Measurements from ENCODE around the gene LRRC58.
"Not testable (repeated sequence)": the region's sequence is repeated elsewhere in the genome, so short reads cannot be mapped to it uniquely, and the experiment has no call there.

The LRRC58 gene

GRCh38 chr3:120304616-120305015, 44.5 kb downstream of the LRRC58 start:
- H3K4me1 ChIP-seq (ENCODE audit: control insufficient read depth, insufficient read depth, low read length), result no peaks in the 10 kb centered on the region
- WGBS (ENCODE audit: insufficient coverage, insufficient read length), result no CpG with 5 or more reads among the region's 4 CpGs

GRCh38 chr3:120302361-120302760, 46.8 kb downstream of the LRRC58 start:
- Histone ChIP-seq H3K36me3 (ENCODE audit: control insufficient read depth, insufficient read depth, low read length) (no peaks in the 10 kb centered on the region), H3K9me3 (ENCODE audit: control insufficient read depth, insufficient read depth, low read length) (no peaks in the 10 kb centered on the region), H3K4me3 (ENCODE audit: low read length) (no peak overlapping the region), H3K27me3 (ENCODE audit: control insufficient read depth, insufficient read depth, low read length) (no peaks in the 10 kb centered on the region), H3K4me1 (ENCODE audit: control insufficient read depth, insufficient read depth, low read length) (no peaks in the 10 kb centered on the region), H3K27ac (ENCODE audit: low read length) (no peak overlapping the region)
- no CpG with 5 or more reads among the region's 5 CpGs for WGBS (ENCODE audit: insufficient coverage, insufficient read length)
- no peak for DNase-seq (ENCODE audit: low read depth, low spot score)

More at GRCh38 chr3:120304616-120305015, 44.5 kb downstream of the LRRC58 start:
- Histone ChIP-seq H3K36me3 (ENCODE audit: control insufficient read depth, insufficient read depth, low read length) (no peaks in the 10 kb centered on the region), H3K9me3 (ENCODE audit: control insufficient read depth, insufficient read depth, low read length) (no peaks in the 10 kb centered on the region), H3K27me3 (ENCODE audit: control insufficient read depth, insufficient read depth, low read length) (no peaks in the 10 kb centered on the region), H3K27ac (ENCODE audit: low read length) (no peak overlapping the region), H3K4me3 (ENCODE audit: low read length) (no peak overlapping the region)
- no peak for DNase-seq (ENCODE audit: low read depth, low spot score)

GRCh38 chr3:120300971-120301370, 48.2 kb downstream of the LRRC58 start:
- Histone ChIP-seq H3K36me3 (ENCODE audit: control insufficient read depth, insufficient read depth, low read length) (no peaks in the 10 kb centered on the region), H3K27me3 (ENCODE audit: control insufficient read depth, insufficient read depth, low read length) (no peaks in the 10 kb centered on the region), H3K4me3 (ENCODE audit: low read length) (no peak overlapping the region), H3K27ac (ENCODE audit: low read length) (no peak overlapping the region), H3K4me1 (ENCODE audit: control insufficient read depth, insufficient read depth, low read length) (no peaks in the 10 kb centered on the region), H3K9me3 (ENCODE audit: control insufficient read depth, insufficient read depth, low read length) (no peaks in the 10 kb centered on the region)
- WGBS (ENCODE audit: insufficient coverage, insufficient read length), result no CpG with 5 or more reads among the region's 3 CpGs
- DNase-seq (ENCODE audit: low read depth, low spot score), result no peak

GRCh38 chr3:120299403-120299802, 49.8 kb downstream of the LRRC58 start:
- no peak for DNase-seq (ENCODE audit: low read depth, low spot score)
- no peaks in the 10 kb centered on the region for H3K36me3 ChIP-seq (ENCODE audit: control insufficient read depth, insufficient read depth, low read length)
- no peak overlapping the region for H3K27ac ChIP-seq (ENCODE audit: low read length)
- H3K27me3 ChIP-seq (ENCODE audit: control insufficient read depth, insufficient read depth, low read length), result no peaks in the 10 kb centered on the region
- H3K4me3 ChIP-seq (ENCODE audit: low read length), result no peak overlapping the region
- no peaks in the 10 kb centered on the region for H3K9me3 ChIP-seq (ENCODE audit: control insufficient read depth, insufficient read depth, low read length)
- no peaks in the 10 kb centered on the region for H3K4me1 ChIP-seq (ENCODE audit: control insufficient read depth, insufficient read depth, low read length)

- H3K9me3 ChIP-seq (ENCODE audit: control insufficient read depth, insufficient read depth, low read length), result no peaks in the 10 kb centered on the region
- DNase-seq (ENCODE audit: low read depth, low spot score), result no peak
- no peaks in the 10 kb centered on the region for H3K4me1 ChIP-seq (ENCODE audit: control insufficient read depth, insufficient read depth, low read length)
- H3K36me3 ChIP-seq (ENCODE audit: control insufficient read depth, insufficient read depth, low read length), result no peaks in the 10 kb centered on the region
- H3K27ac ChIP-seq (ENCODE audit: low read length), result no peak overlapping the region
- H3K27me3 ChIP-seq (ENCODE audit: control insufficient read depth, insufficient read depth, low read length), result no peaks in the 10 kb centered on the region
- H3K4me3 ChIP-seq (ENCODE audit: low read length), result no peak overlapping the region
Observed at GRCh38 chr3:120298996-120299395, 50.2 kb downstream of the LRRC58 start.

- not testable (repeated sequence) for H3K9me3 ChIP-seq (ENCODE audit: control insufficient read depth, insufficient read depth, low read length)
- no CpG with 5 or more reads among the region's 2 CpGs for WGBS (ENCODE audit: insufficient coverage, insufficient read length)
Observed at GRCh38 chr3:120291552-120291951, 57.6 kb downstream of the LRRC58 start.

GRCh38 chr3:120289636-120290035, 59.5 kb downstream of the LRRC58 start:
- WGBS (ENCODE audit: insufficient coverage, insufficient read length), result no CpG with 5 or more reads among the region's 16 CpGs
- no peaks in the 10 kb centered on the region for H3K36me3 ChIP-seq (ENCODE audit: control insufficient read depth, insufficient read depth, low read length)
- H3K9me3 ChIP-seq (ENCODE audit: control insufficient read depth, insufficient read depth, low read length), result no peaks in the 10 kb centered on the region
- H3K27ac ChIP-seq (ENCODE audit: low read length), result no peak overlapping the region
- peaks cover 2% of the 10 kb centered on the region; the same call in 1 of the 2 replicates for H3K27me3 ChIP-seq (ENCODE audit: control insufficient read depth, insufficient read depth, low read length)
- no peak overlapping the region for H3K4me3 ChIP-seq (ENCODE audit: low read length)
- H3K4me1 ChIP-seq (ENCODE audit: control insufficient read depth, insufficient read depth, low read length), result no peaks in the 10 kb centered on the region
- DNase-seq (ENCODE audit: low read depth, low spot score), result no peak

More at GRCh38 chr3:120291552-120291951, 57.6 kb downstream of the LRRC58 start:
- H3K4me3 ChIP-seq (ENCODE audit: low read length); H3K4me1 ChIP-seq (ENCODE audit: control insufficient read depth, insufficient read depth, low read length); DNase-seq (ENCODE audit: low read depth, low spot score); H3K27ac ChIP-seq (ENCODE audit: low read length); H3K36me3 ChIP-seq (ENCODE audit: control insufficient read depth, insufficient read depth, low read length); H3K27me3 ChIP-seq (ENCODE audit: control insufficient read depth, insufficient read depth, low read length): not testable (repeated sequence)

GRCh38 chr3:120286465-120286864, 62.7 kb downstream of the LRRC58 start:
- no CpG with 5 or more reads among the region's 2 CpGs for WGBS (ENCODE audit: insufficient coverage, insufficient read length)
- Histone ChIP-seq H3K27me3 (ENCODE audit: control insufficient read depth, insufficient read depth, low read length) (peaks cover 3% of the 10 kb centered on the region; the same call in 1 of the 2 replicates), H3K36me3 (ENCODE audit: control insufficient read depth, insufficient read depth, low read length) (no peaks in the 10 kb centered on the region), H3K4me3 (ENCODE audit: low read length) (no peak overlapping the region), H3K27ac (ENCODE audit: low read length) (no peak overlapping the region), H3K4me1 (ENCODE audit: control insufficient read depth, insufficient read depth, low read length) (no peaks in the 10 kb centered on the region), H3K9me3 (ENCODE audit: control insufficient read depth, insufficient read depth, low read length) (no peaks in the 10 kb centered on the region)
- no peak for DNase-seq (ENCODE audit: low read depth, low spot score)

GRCh38 chr3:120285508-120285841, 63.7 kb downstream of the LRRC58 start:
- Histone ChIP-seq H3K4me1 (ENCODE audit: control insufficient read depth, insufficient read depth, low read length) (no peaks in the 10 kb centered on the region), H3K9me3 (ENCODE audit: control insufficient read depth, insufficient read depth, low read length) (no peaks in the 10 kb centered on the region), H3K4me3 (ENCODE audit: low read length) (peak overlapping the region; percentile 82; the same call in 1 of the 2 replicates), H3K27me3 (ENCODE audit: control insufficient read depth, insufficient read depth, low read length) (peaks cover 3% of the 10 kb centered on the region; the same call in 1 of the 2 replicates), H3K27ac (ENCODE audit: low read length) (no peak overlapping the region), H3K36me3 (ENCODE audit: control insufficient read depth, insufficient read depth, low read length) (no peaks in the 10 kb centered on the region)
- WGBS (ENCODE audit: insufficient coverage, insufficient read length), result no CpG with 5 or more reads among the region's 15 CpGs
- no peak for DNase-seq (ENCODE audit: low read depth, low spot score)

- no CpG with 5 or more reads among the region's 72 CpGs for WGBS (ENCODE audit: insufficient coverage, insufficient read length)
- no peaks in the 10 kb centered on the region for H3K36me3 ChIP-seq (ENCODE audit: control insufficient read depth, insufficient read depth, low read length)
- no peaks in the 10 kb centered on the region for H3K4me1 ChIP-seq (ENCODE audit: control insufficient read depth, insufficient read depth, low read length)
- no peaks in the 10 kb centered on the region for H3K9me3 ChIP-seq (ENCODE audit: control insufficient read depth, insufficient read depth, low read length)
- H3K27me3 ChIP-seq (ENCODE audit: control insufficient read depth, insufficient read depth, low read length), result peaks cover 3% of the 10 kb centered on the region; the same call in 1 of the 2 replicates
- no peak within 1 kb of the TSS for H3K27ac ChIP-seq (ENCODE audit: low read length)
- DNase-seq (ENCODE audit: low read depth, low spot score), result no peak
- peak within 1 kb of the TSS; percentile 82 for H3K4me3 ChIP-seq (ENCODE audit: low read length)
Observed at GRCh38 chr3:120284747-120285507, 64.2 kb downstream of the LRRC58 start, which contains the start of gene GPR156. GPR156 (minus strand) TSS chr3:120285222; CDS start chr3:120244098, 41,124 bp downstream.

GRCh38 chr3:120281261-120281660, 67.9 kb downstream of the LRRC58 start:
- Histone ChIP-seq H3K9me3 (ENCODE audit: control insufficient read depth, insufficient read depth, low read length) (no peaks in the 10 kb centered on the region), H3K36me3 (ENCODE audit: control insufficient read depth, insufficient read depth, low read length) (no peaks in the 10 kb centered on the region), H3K4me3 (ENCODE audit: low read length) (no peak overlapping the region), H3K27me3 (ENCODE audit: control insufficient read depth, insufficient read depth, low read length) (peaks cover 3% of the 10 kb centered on the region; the same call in 1 of the 2 replicates), H3K4me1 (ENCODE audit: control insufficient read depth, insufficient read depth, low read length) (no peaks in the 10 kb centered on the region), H3K27ac (ENCODE audit: low read length) (no peak overlapping the region)
- no peak for DNase-seq (ENCODE audit: low read depth, low spot score)
- no CpG with 5 or more reads among the region's 3 CpGs for WGBS (ENCODE audit: insufficient coverage, insufficient read length)

All from iPS DF 6.9 (cell line).